ENCODE results near the gene PAGE2B. TPM values are rescaled to one million over a fixed set of nuclear protein-coding genes. Genes with fewer than 3 reads are reported as not detected.
"Not testable (repeated sequence)": the region's sequence is repeated elsewhere in the genome, so short reads cannot be mapped to it uniquely, and the experiment has no call there.

The PAGE2B gene
- total RNA-seq, 1 donor, result not detected

GRCh38 chrX:55107911-55108310 is 33.1 kb downstream of the PAGE2B start:
- DNase-seq (ENCODE audit: low read depth in 2 of 3, low spot score in 2 of 3), result no peak

- DNase-seq (ENCODE audit: low read depth in 2 of 3, low spot score in 2 of 3), result no peak
Observed at GRCh38 chrX:55109306-55109705, 34.5 kb downstream of the PAGE2B start.

GRCh38 chrX:55111578-55112254 is 36.9 kb downstream of the PAGE2B start:
- DNase-seq (ENCODE audit: low read depth in 2 of 3, low spot score in 2 of 3), result no peak

GRCh38 chrX:55116589-55116988 is 41.8 kb downstream of the PAGE2B start:
- not testable (repeated sequence) for DNase-seq (ENCODE audit: low read depth in 2 of 3, low spot score in 2 of 3)

- no peak for DNase-seq (ENCODE audit: low read depth in 2 of 3, low spot score in 2 of 3)
Observed at GRCh38 chrX:55118574-55118973, 43.7 kb downstream of the PAGE2B start.

GRCh38 chrX:55119271-55119670 is 44.4 kb downstream of the PAGE2B start:
- no peak for DNase-seq (ENCODE audit: low read depth in 2 of 3, low spot score in 2 of 3)

GRCh38 chrX:55119712-55120111 is 44.9 kb downstream of the PAGE2B start:
- DNase-seq (ENCODE audit: low read depth in 2 of 3, low spot score in 2 of 3), result no peak

GRCh38 chrX:55120761-55121358 is 46.0 kb downstream of the PAGE2B start:
- DNase-seq (ENCODE audit: low read depth in 2 of 3, low spot score in 2 of 3), result no peak

- DNase-seq (ENCODE audit: low read depth in 2 of 3, low spot score in 2 of 3), result no peak
Observed at GRCh38 chrX:55123900-55124299, 49.1 kb downstream of the PAGE2B start.

- no peak for DNase-seq (ENCODE audit: low read depth in 2 of 3, low spot score in 2 of 3)
Observed at GRCh38 chrX:55127692-55128091, 52.9 kb downstream of the PAGE2B start.

Other genes with a start within 250 kb of the PAGE2B start
- 38.8 TPM for gene TRO, start 154.2 kb upstream of the PAGE2B start, total RNA-seq
- 0.27 TPM for gene PFKFB1, start 80.8 kb upstream of the PAGE2B start, total RNA-seq
- 10.0 TPM for gene APEX2, start 74.7 kb upstream of the PAGE2B start, total RNA-seq
- gene ALAS2, start 44.1 kb upstream of the PAGE2B start, total RNA-seq, result 4.6 TPM
- not detected for gene PAGE2, start 14.0 kb downstream of the PAGE2B start, total RNA-seq
- not detected for gene PAGE5, start 145.3 kb downstream of the PAGE2B start, total RNA-seq
- gene PAGE3, start 189.9 kb downstream of the PAGE2B start, total RNA-seq, result not detected

All from hematopoietic multipotent progenitor cell (in vitro differentiated cells).